Stomach (tissue), 4 donors: ENCODE results near the gene PSD2.

Experiments used
- EP300 ChIP-seq: sonication (generic); formaldehyde crosslinking; IDR thresholded peaks from one replicate; pipeline ENCODE4 v1.6.1; 2017; ENCODE audit warnings: antibody characterized with exemption
- POLR2A ChIP-seq, 4 donors: fragments of 450-650 bp; IDR thresholded peaks; one replicate each; pipeline ENCODE4 v1.6.1; 2016; ENCODE audit warnings: antibody characterized with exemption in 4 of 4, control low read depth in 2 of 4, mild to moderate bottlenecking in 1 of 4, moderate library complexity in 1 of 4
- POLR2AphosphoS5 ChIP-seq, 3 donors: sonication (generic); formaldehyde crosslinking; IDR thresholded peaks; one replicate each; pipeline ENCODE4 v1.6.1; 2016; ENCODE audit warnings: antibody characterized with exemption in 3 of 3
- TF ChIP-seq, protein P1 (sequence below), 7 experiments: fragments of 450-650 bp in 4 of 7; fragments of 200-600 bp in 3 of 7; sonication (generic) in 3 of 7; IDR thresholded peaks; one replicate each; pipeline ENCODE4 v1.5.1; 2016 to 2019; ENCODE audit warnings: antibody characterized with exemption in 7 of 7, control low read depth in 2 of 7, mild to moderate bottlenecking in 1 of 7

DNA sequence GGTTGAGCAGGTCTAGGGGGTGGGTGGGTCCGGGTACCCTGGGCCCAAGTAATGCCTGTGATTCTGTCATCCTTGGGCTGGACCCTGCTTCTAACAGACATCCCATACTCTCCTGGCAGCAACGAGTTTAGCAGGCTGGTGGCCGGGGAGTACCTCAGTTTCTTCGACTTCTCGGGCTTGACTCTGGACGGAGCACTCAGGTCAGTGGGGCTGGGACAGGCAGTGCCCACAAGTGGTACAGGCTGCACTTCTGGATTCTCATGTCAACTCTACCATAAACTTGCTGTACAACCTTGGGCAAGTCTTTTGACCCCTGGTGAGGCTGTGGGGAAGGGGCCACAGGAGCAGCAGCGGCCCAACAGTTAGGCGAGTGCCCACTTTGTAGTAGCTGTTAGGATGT lies 21.8 kb downstream of the PSD2 start:
- TF ChIP-seq, protein P1, sequence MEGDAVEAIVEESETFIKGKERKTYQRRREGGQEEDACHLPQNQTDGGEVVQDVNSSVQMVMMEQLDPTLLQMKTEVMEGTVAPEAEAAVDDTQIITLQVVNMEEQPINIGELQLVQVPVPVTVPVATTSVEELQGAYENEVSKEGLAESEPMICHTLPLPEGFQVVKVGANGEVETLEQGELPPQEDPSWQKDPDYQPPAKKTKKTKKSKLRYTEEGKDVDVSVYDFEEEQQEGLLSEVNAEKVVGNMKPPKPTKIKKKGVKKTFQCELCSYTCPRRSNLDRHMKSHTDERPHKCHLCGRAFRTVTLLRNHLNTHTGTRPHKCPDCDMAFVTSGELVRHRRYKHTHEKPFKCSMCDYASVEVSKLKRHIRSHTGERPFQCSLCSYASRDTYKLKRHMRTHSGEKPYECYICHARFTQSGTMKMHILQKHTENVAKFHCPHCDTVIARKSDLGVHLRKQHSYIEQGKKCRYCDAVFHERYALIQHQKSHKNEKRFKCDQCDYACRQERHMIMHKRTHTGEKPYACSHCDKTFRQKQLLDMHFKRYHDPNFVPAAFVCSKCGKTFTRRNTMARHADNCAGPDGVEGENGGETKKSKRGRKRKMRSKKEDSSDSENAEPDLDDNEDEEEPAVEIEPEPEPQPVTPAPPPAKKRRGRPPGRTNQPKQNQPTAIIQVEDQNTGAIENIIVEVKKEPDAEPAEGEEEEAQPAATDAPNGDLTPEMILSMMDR (IDR thresholded peaks at IDR 0.05) = no peak
- TF ChIP-seq POLR2AphosphoS5 (IDR thresholded peaks at IDR 0.05) (no peak), POLR2A (IDR thresholded peaks at IDR 0.05) (no peak), EP300 (no peak)
